ENCODE data around the gene SUPT3H. TPM values are rescaled to one million over a fixed set of nuclear protein-coding genes. Genes with fewer than 3 reads are reported as not detected.

Gene SUPT3H
- total RNA-seq, 1 donor from 2014 or later, result 6.7 TPM

GRCh38 chr6:45323656-45324224, 54.0 kb downstream of the SUPT3H start:
- no peak for ATAC-seq
- intact Hi-C loops (cut with DNase I), result no loop called here

GRCh38 chr6:45320349-45320748, 57.4 kb downstream of the SUPT3H start:
- no peak for ATAC-seq
- no peaks in the 10 kb centered on the region for H3K36me3 ChIP-seq
- no peaks in the 10 kb centered on the region for H3K9me3 ChIP-seq
- intact Hi-C loops (cut with DNase I), result no loop called here
- H3K4me3 ChIP-seq, result no peak overlapping the region
- no peak for TF ChIP-seq CTCF (IDR thresholded peaks at IDR 0.05)
- no peaks in the 10 kb centered on the region for H3K4me1 ChIP-seq
- no peaks in the 10 kb centered on the region for H3K27me3 ChIP-seq (ENCODE audit: low read depth)
- DNase-seq, result no peak
- no peak overlapping the region for H3K27ac ChIP-seq

More at GRCh38 chr6:45323656-45324224, 54.0 kb downstream of the SUPT3H start:
- no peaks in the 10 kb centered on the region for H3K9me3 ChIP-seq
- DNase-seq, result no peak
- no peaks in the 10 kb centered on the region for H3K4me1 ChIP-seq
- no peak for TF ChIP-seq CTCF (IDR thresholded peaks at IDR 0.05)
- H3K4me3 ChIP-seq, result no peak overlapping the region
- H3K36me3 ChIP-seq, result no peaks in the 10 kb centered on the region
- H3K27me3 ChIP-seq (ENCODE audit: low read depth), result no peaks in the 10 kb centered on the region
- H3K27ac ChIP-seq, result no peak overlapping the region

- no peaks in the 10 kb centered on the region for H3K4me1 ChIP-seq
- TF ChIP-seq CTCF (IDR thresholded peaks at IDR 0.05), result no peak
- H3K27me3 ChIP-seq (ENCODE audit: low read depth), result no peaks in the 10 kb centered on the region
- no peak overlapping the region for H3K4me3 ChIP-seq
- no peak for DNase-seq
- H3K27ac ChIP-seq, result no peak overlapping the region
- H3K36me3 ChIP-seq, result no peaks in the 10 kb centered on the region
- H3K9me3 ChIP-seq, result no peaks in the 10 kb centered on the region
- intact Hi-C loops (cut with DNase I), result no loop called here
- ATAC-seq, result no peak
These were observed 63.6 kb downstream of the SUPT3H start for GRCh38 chr6:45314146-45314545.

GRCh38 chr6:45310118-45310788, 67.5 kb downstream of the SUPT3H start:
- Histone ChIP-seq H3K36me3 (no peaks in the 10 kb centered on the region), H3K9me3 (no peaks in the 10 kb centered on the region), H3K4me1 (no peaks in the 10 kb centered on the region), H3K27me3 (ENCODE audit: low read depth) (no peaks in the 10 kb centered on the region), H3K4me3 (no peak overlapping the region), H3K27ac (no peak overlapping the region)
- ATAC-seq (no peak), DNase-seq (no peak)
- TF ChIP-seq CTCF (IDR thresholded peaks at IDR 0.05), result no peak
- intact Hi-C loops (cut with DNase I), result no loop called here

GRCh38 chr6:45305546-45305945, 72.2 kb downstream of the SUPT3H start:
- Histone ChIP-seq H3K9me3 (no peaks in the 10 kb centered on the region), H3K27me3 (ENCODE audit: low read depth) (no peaks in the 10 kb centered on the region), H3K27ac (no peak overlapping the region), H3K4me1 (no peaks in the 10 kb centered on the region), H3K36me3 (no peaks in the 10 kb centered on the region), H3K4me3 (no peak overlapping the region)
- intact Hi-C loops (cut with DNase I), result no loop called here
- ATAC-seq (no peak), DNase-seq (no peak)
- TF ChIP-seq CTCF (IDR thresholded peaks at IDR 0.05), result no peak
